ENCODE results near the gene SLC6A4. TPM values are rescaled to one million over a fixed set of nuclear protein-coding genes. Genes with fewer than 3 reads are reported as not detected.

The SLC6A4 gene
- total RNA-seq, 1 experiment from 2014 or later: 20.6 TPM

DNA sequence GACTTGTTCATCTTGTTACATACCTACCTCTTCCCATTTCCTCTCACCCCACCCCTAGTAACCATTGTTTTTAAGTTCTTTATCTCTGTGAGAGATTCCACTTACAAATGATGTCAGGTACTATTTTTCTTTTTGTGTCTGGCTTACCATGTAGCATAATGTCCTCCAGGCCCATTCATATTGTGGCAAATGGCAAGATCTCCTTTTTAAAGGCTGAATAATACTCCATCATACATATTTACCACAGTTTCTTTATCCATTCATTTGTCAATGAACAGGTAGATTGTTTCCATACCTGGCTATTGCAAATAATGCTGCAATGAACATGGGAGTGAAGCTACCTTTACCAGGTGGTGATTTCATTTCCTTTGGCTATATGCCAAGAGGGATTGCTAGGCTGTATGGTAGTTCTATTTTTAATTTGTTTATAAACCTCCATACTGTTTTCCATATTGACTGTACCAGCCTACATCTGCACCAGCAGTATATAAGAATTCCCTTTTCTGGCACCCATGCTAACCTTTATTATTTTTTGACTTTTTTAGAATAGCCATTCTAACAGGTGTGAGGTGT lies 65.0 kb downstream of the SLC6A4 start:
- Mint-ChIP-seq H3K36me3 (ENCODE audit: insufficient read depth, unreplicated experiment) (peaks cover 30% of the 10 kb centered on the region), H3K27ac (ENCODE audit: unreplicated experiment) (no peak overlapping the region), H3K4me3 (ENCODE audit: unreplicated experiment) (no peak overlapping the region), H3K9me3 (ENCODE audit: unreplicated experiment) (no peaks in the 10 kb centered on the region), H3K27me3 (ENCODE audit: insufficient read depth, unreplicated experiment) (no peaks in the 10 kb centered on the region), H3K4me1 (ENCODE audit: low read depth, unreplicated experiment) (no peaks in the 10 kb centered on the region)
- BruUV-seq (replicated peaks): no TSS peak
- CTCF ChIA-PET: no interaction called here
- POLR2A ChIA-PET: no interaction called here
- no peaks in the 10 kb centered on the region for H3K4me1 ChIP-seq
- intact Hi-C loops (cut with micrococcal nuclease; ENCODE audit: unreplicated experiment): no loop called here
- H3K4me3 ChIP-seq (ENCODE audit: low read depth, low read length): no peak overlapping the region
- H3K36me3 ChIP-seq (ENCODE audit: control insufficient read depth, insufficient read depth, low read length): no peaks in the 10 kb centered on the region
- H3K27me3 ChIP-seq (replicated peaks; ENCODE audit: control insufficient read depth, insufficient read depth, low read length): no peaks in the 10 kb centered on the region
- H3K9me3 ChIP-seq: no peaks in the 10 kb centered on the region
- no peak for DNase-seq
- TF ChIP-seq, protein P1, sequence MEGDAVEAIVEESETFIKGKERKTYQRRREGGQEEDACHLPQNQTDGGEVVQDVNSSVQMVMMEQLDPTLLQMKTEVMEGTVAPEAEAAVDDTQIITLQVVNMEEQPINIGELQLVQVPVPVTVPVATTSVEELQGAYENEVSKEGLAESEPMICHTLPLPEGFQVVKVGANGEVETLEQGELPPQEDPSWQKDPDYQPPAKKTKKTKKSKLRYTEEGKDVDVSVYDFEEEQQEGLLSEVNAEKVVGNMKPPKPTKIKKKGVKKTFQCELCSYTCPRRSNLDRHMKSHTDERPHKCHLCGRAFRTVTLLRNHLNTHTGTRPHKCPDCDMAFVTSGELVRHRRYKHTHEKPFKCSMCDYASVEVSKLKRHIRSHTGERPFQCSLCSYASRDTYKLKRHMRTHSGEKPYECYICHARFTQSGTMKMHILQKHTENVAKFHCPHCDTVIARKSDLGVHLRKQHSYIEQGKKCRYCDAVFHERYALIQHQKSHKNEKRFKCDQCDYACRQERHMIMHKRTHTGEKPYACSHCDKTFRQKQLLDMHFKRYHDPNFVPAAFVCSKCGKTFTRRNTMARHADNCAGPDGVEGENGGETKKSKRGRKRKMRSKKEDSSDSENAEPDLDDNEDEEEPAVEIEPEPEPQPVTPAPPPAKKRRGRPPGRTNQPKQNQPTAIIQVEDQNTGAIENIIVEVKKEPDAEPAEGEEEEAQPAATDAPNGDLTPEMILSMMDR (IDR thresholded peaks at IDR 0.05; ENCODE audit: insufficient read depth in 1 of 2, low read depth in 1 of 2, low read length in 1 of 2, severe bottlenecking in 1 of 2, unreplicated experiment in 1 of 2): no peak

DNA sequence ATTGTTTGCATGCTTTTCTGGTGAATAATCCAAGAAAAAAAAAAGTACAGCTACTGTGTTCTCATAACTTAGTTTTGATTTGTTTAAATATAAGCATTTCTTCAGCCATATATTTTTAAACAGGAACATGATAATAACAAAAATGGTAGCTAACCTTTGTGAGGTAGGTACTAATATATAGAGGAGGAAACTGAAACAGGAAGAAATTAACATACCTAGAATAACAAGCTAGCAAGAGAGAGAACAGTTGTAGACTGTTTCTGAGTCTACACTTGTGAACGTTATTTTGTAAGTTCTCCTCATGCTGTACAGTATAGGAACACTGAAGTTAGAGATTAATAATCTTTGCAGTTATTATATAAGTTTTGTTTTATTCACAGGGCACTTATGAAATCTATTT lies 69.5 kb downstream of the SLC6A4 start:
- TF ChIP-seq, protein P1 (IDR thresholded peaks at IDR 0.05; ENCODE audit: insufficient read depth in 1 of 2, low read depth in 1 of 2, low read length in 1 of 2, severe bottlenecking in 1 of 2, unreplicated experiment in 1 of 2): no peak
- ChIA-PET CTCF (no interaction called here), POLR2A (no interaction called here)
- Mint-ChIP-seq H3K36me3 (ENCODE audit: insufficient read depth, unreplicated experiment) (peaks cover 16% of the 10 kb centered on the region), H3K9me3 (ENCODE audit: unreplicated experiment) (no peaks in the 10 kb centered on the region), H3K4me1 (ENCODE audit: low read depth, unreplicated experiment) (no peaks in the 10 kb centered on the region), H3K27ac (ENCODE audit: unreplicated experiment) (no peak overlapping the region), H3K27me3 (ENCODE audit: insufficient read depth, unreplicated experiment) (no peaks in the 10 kb centered on the region), H3K4me3 (ENCODE audit: unreplicated experiment) (no peak overlapping the region)
- intact Hi-C loops (cut with micrococcal nuclease; ENCODE audit: unreplicated experiment): no loop called here
- Histone ChIP-seq H3K4me3 (ENCODE audit: low read depth, low read length) (no peak overlapping the region), H3K36me3 (ENCODE audit: control insufficient read depth, insufficient read depth, low read length) (no peaks in the 10 kb centered on the region), H3K9me3 (no peaks in the 10 kb centered on the region), H3K4me1 (no peaks in the 10 kb centered on the region), H3K27me3 (replicated peaks; ENCODE audit: control insufficient read depth, insufficient read depth, low read length) (no peaks in the 10 kb centered on the region)
- no peak for DNase-seq
- no TSS peak for BruUV-seq (replicated peaks)

DNA sequence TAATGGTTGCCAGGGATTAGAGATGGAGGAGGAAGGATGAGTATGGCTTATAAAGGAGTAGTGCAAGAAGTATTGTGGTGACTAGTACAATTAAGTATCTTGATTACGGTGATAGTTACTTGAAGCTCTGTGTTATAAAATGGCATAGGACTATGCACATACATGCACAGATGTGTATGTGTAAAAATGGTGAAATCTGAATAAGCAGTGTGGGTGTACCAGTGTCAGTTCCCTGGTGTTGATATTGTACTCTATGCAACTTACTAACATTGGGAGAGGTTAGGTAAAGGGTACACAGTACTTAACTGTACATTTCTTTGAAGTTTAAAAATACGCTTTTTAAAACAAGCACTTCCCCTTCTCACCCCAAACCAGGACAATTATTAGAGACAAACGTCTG lies 70.3 kb downstream of the SLC6A4 start:
- no peaks in the 10 kb centered on the region for H3K4me1 ChIP-seq
- Mint-ChIP-seq H3K36me3 (ENCODE audit: insufficient read depth, unreplicated experiment) (peaks cover 14% of the 10 kb centered on the region), H3K9me3 (ENCODE audit: unreplicated experiment) (no peaks in the 10 kb centered on the region), H3K4me3 (ENCODE audit: unreplicated experiment) (no peak overlapping the region), H3K27me3 (ENCODE audit: insufficient read depth, unreplicated experiment) (no peaks in the 10 kb centered on the region), H3K27ac (ENCODE audit: unreplicated experiment) (no peak overlapping the region), H3K4me1 (ENCODE audit: low read depth, unreplicated experiment) (no peaks in the 10 kb centered on the region)
- TF ChIP-seq, protein P1 (IDR thresholded peaks at IDR 0.05; ENCODE audit: insufficient read depth in 1 of 2, low read depth in 1 of 2, low read length in 1 of 2, severe bottlenecking in 1 of 2, unreplicated experiment in 1 of 2): no peak
- intact Hi-C loops (cut with micrococcal nuclease; ENCODE audit: unreplicated experiment): no loop called here
- H3K36me3 ChIP-seq (ENCODE audit: control insufficient read depth, insufficient read depth, low read length): no peaks in the 10 kb centered on the region
- H3K27me3 ChIP-seq (replicated peaks; ENCODE audit: control insufficient read depth, insufficient read depth, low read length): no peaks in the 10 kb centered on the region
- CTCF ChIA-PET: no interaction called here
- DNase-seq: no peak
- H3K9me3 ChIP-seq: no peaks in the 10 kb centered on the region
- POLR2A ChIA-PET: no interaction called here
- no peak overlapping the region for H3K4me3 ChIP-seq (ENCODE audit: low read depth, low read length)
- no TSS peak for BruUV-seq (replicated peaks)
